GM19463 (cell line): Measurements from ENCODE around the gene TUBD1.
"Not testable (repeated sequence)": the region's sequence is repeated elsewhere in the genome, so short reads cannot be mapped to it uniquely, and the experiment has no call there.

Source experiments
- ATAC-seq: cut with Tn5 transposase; IDR thresholded peaks from one replicate; pipeline ENCODE4 v1.9.1; 2021; ENCODE audit warnings: mild to moderate bottlenecking, moderate library complexity; ENCODE audit not compliant: unreplicated experiment

Gene TUBD1

DNA sequence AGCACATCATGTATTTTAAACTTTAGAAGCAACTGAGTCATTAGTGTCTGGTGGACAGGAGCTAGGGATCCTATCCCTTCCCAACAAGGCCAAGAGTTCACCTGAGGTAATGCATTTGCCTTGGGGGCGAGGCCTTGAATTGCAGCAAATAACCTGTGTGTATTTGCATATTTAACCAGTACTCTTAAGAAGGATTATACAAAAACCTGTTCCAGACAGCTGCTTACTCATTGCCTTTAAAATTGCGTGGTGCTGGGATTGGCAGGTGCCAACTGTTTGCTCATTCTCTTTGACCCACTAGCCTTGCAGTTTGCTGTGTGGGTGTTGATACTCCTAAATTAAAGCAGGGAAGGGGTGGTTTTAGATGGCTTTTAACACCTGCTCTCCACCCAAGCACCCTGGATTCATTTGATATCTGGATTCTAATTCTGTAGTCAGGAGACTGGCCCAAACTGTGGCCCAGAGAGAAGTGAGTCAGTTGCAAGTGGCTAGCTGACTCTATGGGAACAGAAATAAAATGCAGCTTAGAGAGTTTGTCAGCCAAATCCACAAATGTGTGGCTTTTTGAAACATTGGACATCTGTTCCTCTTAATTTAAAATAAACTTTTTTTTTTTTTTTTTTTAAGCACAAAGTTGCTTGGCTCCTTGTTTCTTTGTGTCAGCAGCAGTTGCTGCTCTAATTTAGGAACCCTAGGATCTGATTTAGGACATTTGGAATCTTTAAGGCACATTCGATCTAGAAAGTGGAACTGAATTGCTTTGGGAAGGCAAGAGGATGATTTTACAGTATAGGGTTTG is 46.9 kb downstream of the TUBD1 start:
- ATAC-seq: no peak

DNA sequence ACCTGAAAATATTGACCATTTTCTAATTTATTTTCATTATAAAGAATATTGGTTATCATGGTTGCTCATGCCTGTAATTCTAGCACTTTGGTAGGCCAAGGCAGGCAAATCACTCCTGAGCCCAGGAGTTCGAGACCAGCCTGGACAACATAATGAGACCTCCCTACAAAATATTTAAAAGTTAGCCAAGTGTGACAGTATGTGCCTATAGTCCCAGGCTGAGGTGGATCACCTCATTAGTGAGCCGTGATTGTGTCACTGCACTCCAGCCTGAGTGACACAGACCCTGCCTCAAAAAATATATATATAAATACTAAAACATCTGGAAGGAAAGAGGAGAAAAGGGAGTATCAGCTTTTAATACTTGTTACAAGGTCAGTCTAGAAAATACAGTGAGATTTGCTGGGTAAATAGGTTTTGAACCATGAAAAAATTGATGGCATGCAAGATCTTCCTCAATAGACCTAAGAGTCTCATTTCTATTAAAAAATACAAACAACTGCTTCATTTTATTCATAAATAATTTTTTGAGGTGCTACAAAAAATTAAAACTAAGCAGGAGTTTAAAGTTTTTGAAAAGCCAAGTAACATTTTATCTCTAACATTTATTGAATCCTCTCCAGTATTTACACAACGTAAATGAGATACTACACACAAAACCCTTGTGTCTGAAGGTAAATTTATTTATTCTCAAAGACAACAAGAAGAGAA is 47.7 kb downstream of the TUBD1 start:
- no peak for ATAC-seq

DNA sequence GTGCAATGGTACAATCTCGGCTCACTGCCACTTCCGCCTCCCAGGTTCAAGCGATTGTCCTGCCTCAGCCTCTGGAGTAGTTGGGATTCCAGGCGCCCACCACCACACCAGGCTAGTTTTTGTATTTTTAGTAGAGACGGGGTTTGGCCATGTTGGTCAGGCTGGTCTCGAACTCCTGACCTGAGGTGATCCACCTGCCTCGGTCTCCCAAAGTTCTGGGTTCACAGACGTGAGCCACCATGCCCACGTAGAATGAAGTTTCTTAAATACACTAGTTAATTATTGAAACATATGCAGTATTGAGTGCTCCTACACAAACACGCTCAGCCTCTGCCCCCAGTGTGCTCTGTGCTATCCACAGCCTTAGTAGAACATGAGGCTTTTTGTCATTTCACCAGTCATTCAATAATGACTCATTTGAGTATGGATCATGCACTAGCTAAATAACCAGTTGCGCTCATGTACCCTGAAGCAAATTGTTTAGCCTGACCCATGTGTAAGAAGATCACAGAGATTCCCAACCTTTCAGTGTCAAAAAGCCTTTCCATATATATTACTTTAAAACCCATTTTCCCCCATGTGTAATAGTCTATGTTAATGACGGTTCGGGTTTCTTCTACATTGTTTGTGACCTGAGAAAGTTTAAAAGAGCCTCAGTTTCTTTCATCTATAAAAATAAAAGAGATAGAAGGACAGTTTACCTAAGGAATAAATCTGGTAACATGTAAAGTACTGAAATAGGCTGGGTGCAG is 49.7 kb downstream of the TUBD1 start:
- ATAC-seq: peak; percentile 34

DNA sequence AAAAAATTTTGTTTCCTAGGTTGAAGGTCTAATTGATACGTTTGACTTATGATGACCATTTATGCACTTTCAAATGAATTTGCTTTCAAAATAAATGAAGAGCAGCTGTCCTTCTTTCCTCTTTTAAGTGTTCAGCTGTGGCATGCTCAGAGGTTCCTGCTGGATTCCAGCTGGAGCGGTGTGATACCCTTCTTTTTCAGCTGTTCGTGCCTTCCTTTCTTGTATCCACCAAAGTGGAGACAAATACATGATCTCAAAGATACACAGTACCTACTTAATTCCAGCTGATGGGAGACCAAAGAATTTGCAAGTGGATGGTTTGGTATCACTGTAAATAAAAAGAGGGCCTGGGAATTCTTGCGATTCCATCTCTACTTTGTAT is 50.9 kb downstream of the TUBD1 start:
- ATAC-seq: not testable (repeated sequence)

DNA sequence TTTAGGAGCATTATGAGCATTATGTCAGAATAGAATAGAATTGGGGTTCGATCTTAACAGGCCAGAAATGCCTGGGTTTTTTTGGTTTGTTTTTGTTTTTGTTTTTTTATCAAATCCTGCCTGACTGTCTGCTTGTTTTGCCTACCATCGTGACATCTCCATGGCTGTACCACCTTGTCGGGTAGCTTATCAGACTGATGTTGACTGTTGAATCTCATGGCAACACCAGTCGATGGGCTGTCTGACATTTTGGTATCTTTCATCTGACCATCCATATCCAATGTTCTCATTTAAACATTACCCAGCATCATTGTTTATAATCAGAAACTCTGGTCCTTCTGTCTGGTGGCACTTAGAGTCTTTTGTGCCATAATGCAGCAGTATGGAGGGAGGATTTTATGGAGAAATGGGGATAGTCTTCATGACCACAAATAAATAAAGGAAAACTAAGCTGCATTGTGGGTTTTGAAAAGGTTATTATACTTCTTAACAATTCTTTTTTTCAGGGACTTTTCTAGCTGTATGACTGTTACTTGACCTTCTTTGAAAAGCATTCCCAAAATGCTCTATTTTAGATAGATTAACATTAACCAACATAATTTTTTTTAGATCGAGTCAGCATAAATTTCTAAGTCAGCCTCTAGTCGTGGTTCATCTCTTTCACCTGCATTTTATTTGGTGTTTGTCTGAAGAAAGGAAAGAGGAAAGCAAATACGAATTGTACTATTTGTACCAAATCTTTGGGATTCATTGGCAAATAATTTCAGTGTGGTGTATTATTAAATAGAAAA is 51.5 kb downstream of the TUBD1 start:
- ATAC-seq: not testable (repeated sequence)

DNA sequence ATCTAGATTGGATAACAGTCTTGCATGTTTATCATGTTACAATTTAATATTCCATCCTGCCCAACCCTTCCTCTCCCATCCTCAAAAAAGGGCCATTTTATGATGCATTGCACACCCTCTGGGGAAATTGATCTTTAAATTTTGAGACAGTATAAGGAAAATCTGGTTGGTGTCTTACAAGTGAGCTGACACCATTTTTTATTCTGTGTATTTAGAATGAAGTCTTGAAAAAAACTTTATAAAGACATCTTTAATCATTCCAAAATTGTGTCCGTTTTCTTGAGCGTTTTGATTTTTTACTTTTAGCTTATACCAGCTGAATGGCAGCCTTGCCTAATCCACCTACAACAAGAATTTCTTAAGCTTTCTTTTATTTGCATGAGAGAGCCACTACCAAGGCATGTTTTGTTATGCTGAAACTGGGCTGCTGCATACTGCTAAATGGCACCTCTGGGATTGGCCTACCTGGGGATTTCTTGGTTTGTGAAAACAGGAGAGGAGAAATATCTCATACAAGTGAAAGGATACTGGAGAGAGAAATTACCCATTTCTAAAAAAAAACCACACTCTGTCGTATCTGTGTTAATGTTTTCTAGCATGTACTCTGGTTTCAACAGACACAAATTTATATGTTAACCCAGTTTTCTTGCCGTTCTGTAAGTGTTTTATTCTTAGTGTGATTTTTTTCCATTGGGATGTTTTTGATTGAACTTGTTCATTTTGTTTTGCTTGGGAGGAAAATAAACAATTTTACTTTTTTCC is 52.2 kb downstream of the TUBD1 start:
- ATAC-seq: no peak

DNA sequence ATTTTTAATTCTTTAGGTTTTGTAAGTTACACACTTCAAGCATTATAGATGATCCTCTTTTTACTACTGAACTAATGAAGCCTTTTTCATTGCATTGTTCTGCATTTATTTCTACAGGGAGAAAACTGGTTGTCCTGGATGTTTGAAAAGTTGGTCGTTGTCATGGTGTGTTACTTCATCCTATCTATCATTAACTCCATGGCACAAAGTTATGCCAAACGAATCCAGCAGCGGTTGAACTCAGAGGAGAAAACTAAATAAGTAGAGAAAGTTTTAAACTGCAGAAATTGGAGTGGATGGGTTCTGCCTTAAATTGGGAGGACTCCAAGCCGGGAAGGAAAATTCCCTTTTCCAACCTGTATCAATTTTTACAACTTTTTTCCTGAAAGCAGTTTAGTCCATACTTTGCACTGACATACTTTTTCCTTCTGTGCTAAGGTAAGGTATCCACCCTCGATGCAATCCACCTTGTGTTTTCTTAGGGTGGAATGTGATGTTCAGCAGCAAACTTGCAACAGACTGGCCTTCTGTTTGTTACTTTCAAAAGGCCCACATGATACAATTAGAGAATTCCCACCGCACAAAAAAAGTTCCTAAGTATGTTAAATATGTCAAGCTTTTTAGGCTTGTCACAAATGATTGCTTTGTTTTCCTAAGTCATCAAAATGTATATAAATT is 53.0 kb downstream of the TUBD1 start:
- no peak for ATAC-seq

DNA sequence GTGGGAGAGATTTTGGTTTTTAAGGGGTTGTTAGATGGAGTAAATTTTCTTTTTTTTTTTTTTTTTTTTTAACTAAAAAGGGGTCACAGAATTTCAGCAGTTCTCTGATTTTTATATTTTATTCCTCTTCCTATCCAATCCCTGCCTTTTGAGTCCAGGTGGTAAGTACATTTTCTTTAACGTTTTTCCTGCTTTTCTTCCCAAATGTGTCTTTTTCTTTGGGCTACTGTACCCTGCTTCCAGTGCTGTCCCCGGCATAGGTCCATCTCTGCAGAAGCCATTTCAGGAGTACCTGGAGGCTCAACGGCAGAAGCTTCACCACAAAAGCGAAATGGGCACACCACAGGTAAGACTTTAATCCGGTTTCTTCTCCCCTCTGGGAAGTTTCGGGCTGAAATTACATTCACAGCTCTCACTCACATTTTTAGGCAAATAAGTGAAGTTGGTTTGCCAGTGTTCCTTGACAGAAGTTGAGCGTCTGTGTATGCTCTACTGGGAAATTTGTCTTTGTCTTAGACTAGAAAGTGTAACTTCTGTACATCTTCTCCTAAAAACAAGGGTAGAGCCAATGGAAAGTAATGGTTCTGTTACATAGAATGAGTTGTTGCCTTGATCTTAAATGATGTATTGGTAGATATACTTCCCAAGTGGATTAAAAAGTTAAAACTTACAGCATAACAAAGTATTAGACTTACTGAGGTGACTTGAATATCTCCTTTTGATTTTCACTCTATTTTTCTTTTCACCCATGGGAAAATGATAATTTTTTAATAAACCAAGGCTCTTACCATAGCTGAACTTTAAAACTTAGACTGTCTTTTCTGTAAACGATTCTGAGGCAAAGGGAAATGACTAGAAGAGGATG is 54.5 kb downstream of the TUBD1 start:
- ATAC-seq: no peak

DNA sequence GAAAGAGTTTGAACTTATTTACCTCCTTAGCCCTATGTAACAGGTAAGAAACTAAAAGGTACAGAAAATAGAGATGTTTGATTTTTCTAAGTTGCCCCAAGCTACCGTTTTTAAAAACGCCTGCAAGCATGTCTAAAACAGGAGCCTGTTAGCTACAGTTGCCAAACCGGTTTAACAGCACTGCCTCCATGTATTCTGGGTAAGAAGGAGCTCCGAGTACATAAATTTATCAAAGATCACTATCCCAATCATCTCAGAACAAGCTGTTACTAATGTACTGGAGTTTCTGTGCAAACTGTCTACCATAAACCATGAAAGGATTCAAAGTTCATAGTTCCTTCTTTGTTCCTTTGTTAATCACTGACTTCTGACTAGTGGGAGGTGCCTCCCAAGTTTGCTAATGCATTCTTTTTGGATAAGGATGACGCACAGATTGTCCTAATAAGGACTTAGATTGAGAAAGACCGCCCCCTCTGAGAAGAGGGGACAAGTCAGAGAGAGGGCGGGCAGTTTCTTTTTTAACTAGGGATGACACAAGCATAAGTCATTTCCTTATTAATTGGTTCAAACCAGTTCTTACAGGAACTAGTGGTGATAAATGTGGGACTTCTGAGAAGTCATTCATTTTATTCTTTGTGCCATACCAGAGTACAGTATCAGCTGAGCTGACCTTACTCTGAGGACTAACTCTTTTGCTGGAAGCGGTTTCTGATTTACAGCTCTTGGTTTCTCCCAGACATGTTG is 55.3 kb downstream of the TUBD1 start:
- peak; percentile 75 for ATAC-seq

DNA sequence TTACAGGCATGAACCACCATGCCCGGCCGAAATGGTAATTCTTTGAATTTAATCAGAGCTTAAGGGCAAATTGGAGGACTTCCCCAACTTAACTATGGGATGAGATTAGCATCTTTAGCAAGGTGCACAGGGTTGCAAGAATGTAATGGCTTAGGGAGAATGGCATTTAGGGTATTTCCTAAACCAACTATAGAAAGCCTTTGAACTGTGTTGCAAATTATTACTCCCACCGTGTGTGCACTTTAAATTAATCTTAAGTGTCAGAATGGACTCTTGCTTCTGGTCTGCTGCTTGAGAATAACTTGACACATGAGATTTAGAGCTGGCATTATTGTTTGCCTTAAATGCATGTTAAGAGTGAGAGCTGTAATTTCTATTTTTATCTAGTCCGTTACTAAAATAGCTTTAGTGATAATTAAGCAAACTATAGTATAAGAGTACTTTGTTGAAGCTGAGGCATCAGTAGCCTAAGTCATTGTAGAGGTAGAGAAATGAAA is 59.8 kb downstream of the TUBD1 start:
- ATAC-seq: no peak

DNA sequence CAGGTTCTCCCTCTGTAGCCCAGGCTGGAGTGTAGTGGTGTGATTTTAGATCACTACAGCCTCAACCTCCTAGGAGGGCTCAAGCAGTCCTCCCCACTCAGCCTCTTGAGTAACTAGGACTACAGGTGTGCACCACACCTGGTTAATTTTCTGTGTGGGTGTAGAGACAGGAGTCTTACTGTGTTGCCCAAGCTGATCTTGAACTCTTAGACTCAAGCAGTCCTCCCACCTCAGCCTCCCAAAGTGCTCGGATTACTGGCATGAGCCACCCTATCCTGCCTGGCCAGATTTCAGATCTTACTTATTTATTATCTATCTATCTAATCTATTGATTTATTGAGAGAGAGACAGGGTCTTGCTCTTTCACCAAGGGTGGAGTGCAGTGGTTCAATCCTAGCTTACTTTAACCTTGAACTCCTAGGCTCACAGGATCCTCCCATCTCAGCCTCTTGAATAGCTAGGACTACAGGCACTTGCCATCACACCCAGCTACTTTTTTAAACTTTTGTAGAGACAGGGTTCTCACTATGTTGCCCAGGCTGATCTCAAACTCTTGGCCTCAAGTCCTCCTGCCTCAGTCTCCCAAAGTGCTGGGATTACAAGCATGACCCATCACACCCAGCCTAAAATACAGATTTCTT is 61.8 kb downstream of the TUBD1 start:
- ATAC-seq: no peak

DNA sequence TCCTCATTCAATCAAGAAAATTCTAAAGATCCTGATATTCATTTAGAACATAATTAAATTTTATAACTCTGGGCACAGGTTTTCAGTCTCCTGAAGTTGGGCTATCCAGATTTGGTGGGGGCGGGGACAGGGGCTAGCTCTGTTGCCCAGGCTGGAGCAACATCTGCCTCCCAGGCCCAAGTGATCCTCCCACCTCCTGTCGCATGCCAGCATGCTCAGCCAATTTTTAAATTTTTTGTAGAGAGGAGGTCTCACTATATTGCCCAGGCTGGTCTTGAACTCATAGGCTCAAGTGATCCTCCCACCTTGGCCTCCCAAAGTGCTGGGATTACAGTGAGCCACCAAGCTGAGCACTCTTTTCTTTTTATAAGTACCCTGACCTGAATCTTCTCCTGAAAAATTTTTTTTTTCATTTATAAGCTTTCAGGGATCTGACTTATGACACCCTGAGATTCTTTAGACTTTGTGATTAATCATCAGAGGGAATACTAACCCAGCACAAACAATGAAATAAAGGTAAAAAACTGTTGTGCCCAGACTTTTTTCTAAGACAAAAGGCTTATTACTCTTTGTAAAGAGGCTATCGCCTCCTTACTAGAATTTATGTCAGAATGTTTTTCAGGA is 62.6 kb downstream of the TUBD1 start:
- no peak for ATAC-seq

DNA sequence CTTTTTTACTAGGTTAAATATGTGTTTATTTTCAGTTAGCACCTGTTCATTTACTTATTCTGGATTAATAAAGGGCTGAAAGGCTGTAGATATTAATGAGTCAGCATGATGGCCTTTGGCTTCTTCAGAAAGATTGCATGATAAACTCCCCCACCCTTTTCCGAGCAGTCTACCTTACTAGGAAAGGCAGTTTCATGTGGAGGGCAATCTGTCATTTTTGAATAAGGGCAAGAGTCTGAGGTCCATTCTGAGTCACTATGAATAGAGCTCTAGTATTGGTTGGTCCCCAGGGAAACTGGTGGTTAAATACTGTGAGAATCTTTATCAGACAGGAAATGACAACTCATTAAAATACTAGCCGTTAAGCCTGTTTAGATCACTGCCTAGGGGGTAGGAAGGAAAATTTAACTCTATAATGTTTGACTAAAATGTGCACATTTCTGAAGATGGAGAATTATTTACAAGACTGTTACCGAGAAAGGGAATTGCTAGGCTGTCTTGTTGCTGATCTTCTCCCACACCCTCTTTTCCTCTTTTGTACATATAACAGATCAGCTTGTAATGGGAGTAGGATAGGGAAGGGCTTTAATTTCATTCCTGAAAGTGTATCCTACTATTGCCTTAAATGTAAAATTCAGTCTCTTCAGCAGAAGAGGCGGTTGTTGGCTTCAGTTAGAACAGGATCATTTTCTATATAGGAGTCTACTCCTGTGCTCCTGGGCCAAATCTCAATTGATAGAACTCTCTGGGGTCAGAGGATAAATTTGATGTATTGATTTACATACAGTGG is 63.3 kb downstream of the TUBD1 start:
- peak; percentile 68 for ATAC-seq

DNA sequence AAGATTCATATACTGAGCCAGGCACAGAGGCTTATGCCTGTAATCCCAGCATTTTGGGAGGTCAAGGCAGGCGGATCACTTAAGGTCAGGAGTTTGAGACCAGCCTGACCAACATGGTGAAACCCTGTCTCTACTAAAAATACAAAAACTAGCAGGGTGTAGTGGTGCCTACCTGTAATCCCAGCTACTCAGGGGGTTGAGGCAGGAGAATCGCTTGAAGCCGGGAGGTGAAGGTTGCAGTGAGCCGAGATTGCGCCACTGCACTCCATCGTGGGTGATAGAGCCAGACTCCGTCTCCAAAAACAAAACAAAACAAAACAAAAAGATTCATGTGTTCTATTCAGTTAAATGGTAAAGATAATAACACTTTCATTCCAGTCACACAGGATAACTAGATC is 63.9 kb downstream of the TUBD1 start:
- ATAC-seq: not testable (repeated sequence)

DNA sequence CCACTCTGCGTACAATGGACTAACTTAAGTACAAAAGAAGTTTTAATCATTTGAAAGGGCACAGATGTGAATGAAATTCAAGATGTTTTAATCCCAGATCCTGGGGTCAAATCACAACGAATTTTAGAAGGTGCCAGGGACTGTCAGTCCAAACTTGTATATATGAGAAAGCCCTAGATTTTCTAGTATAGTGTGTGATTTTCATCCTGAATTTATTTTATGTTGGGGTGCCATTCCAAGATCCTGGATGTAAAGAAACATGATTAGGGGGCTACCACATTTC is 64.3 kb downstream of the TUBD1 start:
- no peak for ATAC-seq

DNA sequence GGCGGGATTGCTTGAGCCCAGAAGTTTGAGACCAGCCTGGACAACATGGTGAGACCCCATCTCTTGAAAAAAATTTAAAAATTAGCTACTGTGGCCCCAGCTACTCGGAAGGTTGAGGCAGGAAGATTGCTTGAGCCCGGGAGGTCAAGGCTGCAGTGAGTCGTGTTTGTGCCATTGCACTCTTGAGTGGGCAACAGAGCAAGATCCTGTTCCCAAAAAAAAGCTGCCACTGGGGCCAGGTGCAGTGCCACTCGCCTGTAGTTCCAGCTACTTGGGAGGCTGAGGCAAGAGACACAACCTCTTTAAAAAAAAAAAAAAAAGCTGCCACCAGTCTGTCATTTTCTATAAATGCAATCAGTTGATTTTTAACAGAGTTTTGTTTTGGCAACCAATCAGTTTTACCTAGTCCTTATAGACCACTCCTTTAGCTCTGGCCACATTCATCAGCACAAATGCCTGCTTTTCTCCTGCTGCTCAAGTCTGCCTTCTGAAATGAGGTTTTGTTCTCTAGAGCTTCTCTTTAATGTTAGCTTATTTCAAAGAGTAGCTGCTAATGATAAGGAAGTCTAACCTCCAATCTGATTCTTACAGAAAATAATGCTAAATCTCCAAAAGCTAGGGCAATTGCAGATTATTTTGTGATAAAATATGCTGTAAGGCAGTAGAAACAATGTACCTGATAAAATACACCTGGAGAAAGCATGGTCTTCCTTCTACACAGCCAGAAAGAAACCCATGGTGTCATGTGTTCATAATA is 64.8 kb downstream of the TUBD1 start:
- ATAC-seq: no peak
